Measurements from ENCODE around the gene GMPR.

GRCh38 chr6:16326531-16326930 is 88.1 kb downstream of the GMPR start:
- TF ChIP-seq, protein P1, sequence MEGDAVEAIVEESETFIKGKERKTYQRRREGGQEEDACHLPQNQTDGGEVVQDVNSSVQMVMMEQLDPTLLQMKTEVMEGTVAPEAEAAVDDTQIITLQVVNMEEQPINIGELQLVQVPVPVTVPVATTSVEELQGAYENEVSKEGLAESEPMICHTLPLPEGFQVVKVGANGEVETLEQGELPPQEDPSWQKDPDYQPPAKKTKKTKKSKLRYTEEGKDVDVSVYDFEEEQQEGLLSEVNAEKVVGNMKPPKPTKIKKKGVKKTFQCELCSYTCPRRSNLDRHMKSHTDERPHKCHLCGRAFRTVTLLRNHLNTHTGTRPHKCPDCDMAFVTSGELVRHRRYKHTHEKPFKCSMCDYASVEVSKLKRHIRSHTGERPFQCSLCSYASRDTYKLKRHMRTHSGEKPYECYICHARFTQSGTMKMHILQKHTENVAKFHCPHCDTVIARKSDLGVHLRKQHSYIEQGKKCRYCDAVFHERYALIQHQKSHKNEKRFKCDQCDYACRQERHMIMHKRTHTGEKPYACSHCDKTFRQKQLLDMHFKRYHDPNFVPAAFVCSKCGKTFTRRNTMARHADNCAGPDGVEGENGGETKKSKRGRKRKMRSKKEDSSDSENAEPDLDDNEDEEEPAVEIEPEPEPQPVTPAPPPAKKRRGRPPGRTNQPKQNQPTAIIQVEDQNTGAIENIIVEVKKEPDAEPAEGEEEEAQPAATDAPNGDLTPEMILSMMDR (IDR thresholded peaks at IDR 0.05), result no peak
- no peak for TF ChIP-seq POLR2A (IDR thresholded peaks at IDR 0.05)

Data from upper lobe of left lung (tissue), 4 donors.